ENCODE measurements around the gene AMIGO3. TPM values are rescaled to one million over a fixed set of nuclear protein-coding genes. Genes with fewer than 3 reads are reported as not detected.

Gene AMIGO3
- polyA plus RNA-seq, 1 of the 3 experiments (the other 2 are of a cell fraction) = 1.1 TPM

DNA sequence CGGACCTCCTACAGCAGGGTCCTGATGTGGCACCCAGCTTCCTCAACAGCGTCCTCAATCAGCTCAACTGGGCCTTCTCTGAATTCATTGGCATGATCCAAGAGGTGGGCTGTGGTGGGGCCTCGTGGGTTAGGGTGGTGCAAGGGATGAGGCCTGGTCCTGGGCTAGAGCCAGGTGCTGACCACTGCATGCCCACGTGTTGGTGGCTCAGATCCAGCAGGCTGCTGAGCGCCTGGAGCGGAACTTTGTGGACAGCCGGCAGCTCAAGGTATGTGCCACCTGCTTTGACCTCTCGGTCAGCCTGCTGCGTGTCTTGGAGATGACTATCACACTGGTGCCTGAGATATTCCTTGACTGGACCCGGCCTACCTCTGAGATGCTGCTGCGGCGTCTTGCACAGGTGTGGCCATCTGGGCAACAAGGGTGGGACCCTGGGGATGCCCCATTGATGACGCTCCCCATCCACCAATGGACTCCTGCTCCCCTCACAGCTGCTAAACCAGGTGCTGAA is 3.8 kb downstream of the AMIGO3 start:
- Histone ChIP-seq H3K9me3 (no peaks in the 10 kb centered on the region), H3K4me3 (ENCODE audit: low read depth in 2 of 2, low read length in 1 of 2) (no peak overlapping the region), H2AFZ (ENCODE audit: low read depth) (no peak overlapping the region), H3K9me2 (no peaks in the 10 kb centered on the region), H3K4me2 (no peak overlapping the region), H3K36me3 (replicated peaks in 1 of 2; ENCODE audit: control insufficient read depth in 1 of 2, insufficient read depth in 2 of 2, low read length in 1 of 2) (peaks cover 7 to 19% of the 10 kb centered on the region in 2 experiments), H3F3A (replicated peaks; ENCODE audit: insufficient read depth) (peaks cover 6% of the 10 kb centered on the region), H4K20me1 (ENCODE audit: insufficient read depth) (no peaks in the 10 kb centered on the region), H3K79me2 (ENCODE audit: insufficient read depth) (no peaks in the 10 kb centered on the region), H3K9ac (no peak overlapping the region), H3K27me3 (ENCODE audit: insufficient read depth) (no peaks in the 10 kb centered on the region), H3K27ac (ENCODE audit: low read depth in 2 of 2, low read length in 1 of 2) (no peak overlapping the region), H3K4me1 (ENCODE audit: control insufficient read depth in 1 of 2, insufficient read depth in 2 of 2, low read depth in 1 of 2, low read length in 1 of 2) (peaks cover 0 to 12% of the 10 kb centered on the region in 2 experiments; a peak in 1 of 4 replicates)
- CTCF ChIA-PET = interaction anchor here (7.9 kb wide), 1 partner anchor 13 kb away, joined by 76 read pairs; no protein-coding TSS in a partner anchor
- 96% methylated on average over 10 of the region's 13 CpGs for WGBS (ENCODE audit: low lambda C conversion rate)
- POLR2A ChIA-PET = no interaction called here
- peak; percentile 13 for DNase-seq
- TF ChIP-seq GABPA (IDR thresholded peaks at IDR 0.05; ENCODE audit: low read depth) = no peak
- no peak for TF ChIP-seq FOXM1 (IDR thresholded peaks at IDR 0.05; ENCODE audit: low read depth)
- TF ChIP-seq JUND (IDR thresholded peaks at IDR 0.05) = no peak
- TF ChIP-seq, protein P1, sequence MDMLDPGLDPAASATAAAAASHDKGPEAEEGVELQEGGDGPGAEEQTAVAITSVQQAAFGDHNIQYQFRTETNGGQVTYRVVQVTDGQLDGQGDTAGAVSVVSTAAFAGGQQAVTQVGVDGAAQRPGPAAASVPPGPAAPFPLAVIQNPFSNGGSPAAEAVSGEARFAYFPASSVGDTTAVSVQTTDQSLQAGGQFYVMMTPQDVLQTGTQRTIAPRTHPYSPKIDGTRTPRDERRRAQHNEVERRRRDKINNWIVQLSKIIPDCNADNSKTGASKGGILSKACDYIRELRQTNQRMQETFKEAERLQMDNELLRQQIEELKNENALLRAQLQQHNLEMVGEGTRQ (IDR thresholded peaks at IDR 0.05; ENCODE audit: borderline replicate concordance, low read depth, low read length) = no peak
- no peak for TF ChIP-seq NFIC (IDR thresholded peaks at IDR 0.05; ENCODE audit: borderline replicate concordance)
- TF ChIP-seq MEF2A (IDR thresholded peaks at IDR 0.05; ENCODE audit: borderline replicate concordance, low read depth) = no peak
- no peak for TF ChIP-seq MXI1 (IDR thresholded peaks at IDR 0.05; ENCODE audit: low read depth, low read length)
- no peak for TF ChIP-seq ELF1 (IDR thresholded peaks at IDR 0.05)
- TF ChIP-seq POLR2AphosphoS5 (IDR thresholded peaks at IDR 0.05; ENCODE audit: low read depth, low read length) = no peak
- TF ChIP-seq YY1 (IDR thresholded peaks at IDR 0.05; ENCODE audit: low read depth) = no peak
- no peak for TF ChIP-seq FOSL2 (IDR thresholded peaks at IDR 0.05; ENCODE audit: borderline replicate concordance, low read depth)
- TF ChIP-seq PBX3 (IDR thresholded peaks at IDR 0.05) = no peak
- TF ChIP-seq MAX (IDR thresholded peaks at IDR 0.05; ENCODE audit: low read depth) = no peak
- no peak for TF ChIP-seq SIN3A (IDR thresholded peaks at IDR 0.05; ENCODE audit: borderline replicate concordance, low read depth, low read length)
- no peak for TF ChIP-seq RAD21 (IDR thresholded peaks at IDR 0.05; ENCODE audit: low read length)
- TF ChIP-seq USF1 (IDR thresholded peaks at IDR 0.05; ENCODE audit: borderline replicate concordance, low read depth) = no peak
- TF ChIP-seq CHD2 (IDR thresholded peaks at IDR 0.05; ENCODE audit: low read length, partially characterized antibody) = no peak
- TF ChIP-seq GATA2 (CRISPR knock-in tag; IDR thresholded peaks at IDR 0.05) = no peak
